HepG2 (cell line): ENCODE data around the gene TPX2. TPM values are rescaled to one million over a fixed set of nuclear protein-coding genes. Genes with fewer than 3 reads are reported as not detected.
A peak's percentile ranks its signal among the peaks of the same experiment; 100 is the strongest.

ENCODE experiments used
- CBFB ChIP-seq: sonication (generic); formaldehyde crosslinking; IDR thresholded peaks from 2 replicates; pipeline ENCODE4 v1.4.0; 2020; ENCODE audit warnings: missing genetic modification reagents
- CBX1 ChIP-seq: IDR thresholded peaks from one replicate; pipeline ENCODE4 v1.6.1; 2016; ENCODE audit warnings: antibody characterized with exemption, low read depth
- GATAD2A ChIP-seq: IDR thresholded peaks from 2 replicates; pipeline ENCODE4 v1.6.1; 2016
- GMEB2 ChIP-seq: IDR thresholded peaks from 2 replicates; pipeline ENCODE4 v1.6.1; 2016; ENCODE audit warnings: missing biosample characterization, missing genetic modification reagents, low read depth
- HHEX ChIP-seq: IDR thresholded peaks from 2 replicates; pipeline ENCODE4 v1.6.1; 2016; ENCODE audit warnings: control low read depth
- MED8 ChIP-seq: sonication (generic); formaldehyde crosslinking; IDR thresholded peaks from 2 replicates; pipeline ENCODE4 v1.8.1; 2023; ENCODE audit warnings: mild to moderate bottlenecking, missing genetic modification reagents; ENCODE audit not compliant: insufficient replicate concordance
- MLX ChIP-seq: IDR thresholded peaks from 2 replicates; pipeline ENCODE4 v1.6.1; 2016
- NFIB ChIP-seq: sonication (generic); formaldehyde crosslinking; IDR thresholded peaks from 2 replicates; pipeline ENCODE4 v1.9.0; 2021; ENCODE audit warnings: missing genetic modification reagents, mild to moderate bottlenecking, borderline replicate concordance
- PRMT3 ChIP-seq: sonication (generic); formaldehyde crosslinking; IDR thresholded peaks from 2 replicates; pipeline ENCODE4 v1.8.1; 2022; ENCODE audit warnings: low read depth, mild to moderate bottlenecking, moderate library complexity, missing genetic modification reagents, borderline replicate concordance
- RFXAP ChIP-seq: sonication (generic); formaldehyde crosslinking; IDR thresholded peaks from 2 replicates; pipeline ENCODE4 v1.4.0; 2020; ENCODE audit warnings: missing genetic modification reagents, borderline replicate concordance
- SAP130 ChIP-seq: IDR thresholded peaks from 2 replicates; pipeline ENCODE4 v1.6.1; 2016; ENCODE audit warnings: low read depth
- TRIM24 ChIP-seq: sonication (generic); formaldehyde crosslinking; IDR thresholded peaks from 2 replicates; pipeline ENCODE4 v1.8.0; 2022; ENCODE audit warnings: mild to moderate bottlenecking, missing genetic modification reagents
- ZNF101 ChIP-seq: sonication (generic); formaldehyde crosslinking; IDR thresholded peaks from 2 replicates; pipeline ENCODE4 v1.4.0; 2020; ENCODE audit warnings: mild to moderate bottlenecking, low read depth, missing genetic modification reagents, borderline replicate concordance
- ZNF232 ChIP-seq: sonication (generic); formaldehyde crosslinking; IDR thresholded peaks from 2 replicates; pipeline ENCODE4 v1.4.0; 2020; ENCODE audit warnings: missing genetic modification reagents, borderline replicate concordance
- ZNF33B ChIP-seq: sonication (generic); formaldehyde crosslinking; IDR thresholded peaks from 2 replicates; pipeline ENCODE4 v1.5.1; 2020; ENCODE audit warnings: mild to moderate bottlenecking, missing genetic modification reagents
- ZNF430 ChIP-seq: sonication (generic); formaldehyde crosslinking; IDR thresholded peaks from 2 replicates; pipeline ENCODE4 v1.9.0; 2021; ENCODE audit warnings: mild to moderate bottlenecking, missing genetic modification reagents
- ZNF562 ChIP-seq: sonication (generic); formaldehyde crosslinking; IDR thresholded peaks from 2 replicates; pipeline ENCODE4 v1.8.0; 2022; ENCODE audit warnings: missing genetic modification reagents, borderline replicate concordance
- ZNF597 ChIP-seq: sonication (generic); formaldehyde crosslinking; IDR thresholded peaks from 2 replicates; pipeline ENCODE4 v1.5.0; 2020; ENCODE audit warnings: missing genetic modification reagents
- polyA plus RNA-seq, 8 experiments: library from polyadenylated mRNA; depleted of rRNA in 3 of 8; stranded (reverse) in 7 of 8; unstranded in 1 of 8; fragments of >200 nt; fragmentation: Illumina TruSeq in 4 of 8; extraction: Trizol in 4 of 8; gene quantifications; 2 replicates each; pipeline versions ENCODE4 v1.2.1 to v1.2.3, GENCODE V29; 2011 to 2016; ENCODE audit warnings: low read depth in 4 of 8, missing spikeins in 1 of 8, mixed read lengths in 1 of 8; ENCODE audit not compliant: insufficient read depth in 1 of 8
- total RNA-seq, 5 experiments: library from RNA; depleted of rRNA; stranded (reverse); fragments of >200 nt; fragmentation: Illumina TruSeq; extraction: Trizol; gene quantifications; 2 replicates each; pipeline ENCODE4 v1.2.3, GENCODE V29; 2016; ENCODE audit warnings: low read depth in 1 of 5
- TF ChIP-seq, protein P1 (sequence below), 2 experiments: IDR thresholded peaks; 2 replicates each; pipeline ENCODE4 v1.6.1; 2011 to 2012; ENCODE audit warnings: low read length in 2 of 2, borderline replicate concordance in 1 of 2, low read depth in 1 of 2, mild to moderate bottlenecking in 1 of 2, moderate library complexity in 1 of 2
- TF ChIP-seq, protein P2 (sequence below): sonication (generic); formaldehyde crosslinking; IDR thresholded peaks from 2 replicates; pipeline ENCODE4 v1.4.0; 2020; ENCODE audit warnings: missing genetic modification reagents

TPX2 gene
- total and polyA plus RNA-seq, 2 of the 13 experiments (the other 11 are each of a cell fraction or from before 2014, with no cell fraction given): 34.3 to 124 TPM

DNA sequence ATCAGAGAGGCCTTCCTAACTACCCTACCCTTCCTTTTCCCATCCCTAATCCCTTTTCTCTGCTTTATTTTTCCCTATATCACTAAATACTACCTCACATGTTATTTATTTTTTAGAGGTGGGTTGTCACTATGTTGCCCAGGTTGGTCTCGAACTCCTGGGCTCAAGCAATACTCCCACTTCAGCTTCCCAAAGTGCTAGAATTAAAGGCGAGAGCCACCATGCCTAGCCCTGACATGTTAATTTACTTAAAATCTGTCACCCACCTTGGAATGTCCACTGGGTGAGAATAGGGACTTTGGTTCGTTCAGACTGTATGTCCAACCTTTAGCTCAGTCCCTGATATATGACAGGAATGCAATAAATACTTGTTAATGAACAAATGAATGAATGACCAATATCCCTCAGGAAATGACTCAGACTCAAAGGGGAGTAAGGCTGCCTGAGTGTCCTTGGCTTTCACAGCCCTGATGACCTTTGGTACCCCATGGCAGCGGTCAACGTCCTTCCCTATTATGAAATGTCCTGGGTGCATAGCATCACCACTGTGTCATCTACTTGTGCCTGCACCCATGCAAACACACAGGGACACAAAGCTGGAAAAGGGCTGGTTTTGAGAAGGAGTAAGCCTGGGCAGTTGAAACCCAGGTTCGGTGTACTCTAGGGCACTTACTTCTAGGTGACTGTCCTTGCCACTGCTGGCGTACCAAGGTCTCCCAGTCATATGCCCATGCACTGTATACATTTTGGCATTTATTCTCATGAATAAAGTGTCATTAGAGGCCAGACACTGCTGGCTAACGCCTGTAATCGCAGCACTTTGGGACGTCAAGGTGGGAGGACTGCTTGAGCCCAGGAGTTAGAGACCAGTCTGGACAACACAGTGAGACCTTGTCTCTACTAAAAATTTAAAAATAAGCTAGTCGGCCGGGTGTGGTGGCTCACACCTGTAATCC is 43.0 kb upstream of the TPX2 start (continued):
- peak; percentile 86 for TF ChIP-seq HHEX (CRISPR knock-in tag)
- TF ChIP-seq CBFB (CRISPR knock-in tag): peak; percentile 95
- no peak for TF ChIP-seq GMEB2 (CRISPR knock-in tag)
- no peak for TF ChIP-seq ZNF597 (CRISPR knock-in tag)
- TF ChIP-seq SAP130 (CRISPR knock-in tag): peak; percentile 99
- no peak for TF ChIP-seq NFIB (CRISPR knock-in tag)
- peak; percentile 97 for TF ChIP-seq TRIM24 (CRISPR knock-in tag)
- TF ChIP-seq MED8 (CRISPR knock-in tag): peak; percentile 99
- TF ChIP-seq, protein P1, sequence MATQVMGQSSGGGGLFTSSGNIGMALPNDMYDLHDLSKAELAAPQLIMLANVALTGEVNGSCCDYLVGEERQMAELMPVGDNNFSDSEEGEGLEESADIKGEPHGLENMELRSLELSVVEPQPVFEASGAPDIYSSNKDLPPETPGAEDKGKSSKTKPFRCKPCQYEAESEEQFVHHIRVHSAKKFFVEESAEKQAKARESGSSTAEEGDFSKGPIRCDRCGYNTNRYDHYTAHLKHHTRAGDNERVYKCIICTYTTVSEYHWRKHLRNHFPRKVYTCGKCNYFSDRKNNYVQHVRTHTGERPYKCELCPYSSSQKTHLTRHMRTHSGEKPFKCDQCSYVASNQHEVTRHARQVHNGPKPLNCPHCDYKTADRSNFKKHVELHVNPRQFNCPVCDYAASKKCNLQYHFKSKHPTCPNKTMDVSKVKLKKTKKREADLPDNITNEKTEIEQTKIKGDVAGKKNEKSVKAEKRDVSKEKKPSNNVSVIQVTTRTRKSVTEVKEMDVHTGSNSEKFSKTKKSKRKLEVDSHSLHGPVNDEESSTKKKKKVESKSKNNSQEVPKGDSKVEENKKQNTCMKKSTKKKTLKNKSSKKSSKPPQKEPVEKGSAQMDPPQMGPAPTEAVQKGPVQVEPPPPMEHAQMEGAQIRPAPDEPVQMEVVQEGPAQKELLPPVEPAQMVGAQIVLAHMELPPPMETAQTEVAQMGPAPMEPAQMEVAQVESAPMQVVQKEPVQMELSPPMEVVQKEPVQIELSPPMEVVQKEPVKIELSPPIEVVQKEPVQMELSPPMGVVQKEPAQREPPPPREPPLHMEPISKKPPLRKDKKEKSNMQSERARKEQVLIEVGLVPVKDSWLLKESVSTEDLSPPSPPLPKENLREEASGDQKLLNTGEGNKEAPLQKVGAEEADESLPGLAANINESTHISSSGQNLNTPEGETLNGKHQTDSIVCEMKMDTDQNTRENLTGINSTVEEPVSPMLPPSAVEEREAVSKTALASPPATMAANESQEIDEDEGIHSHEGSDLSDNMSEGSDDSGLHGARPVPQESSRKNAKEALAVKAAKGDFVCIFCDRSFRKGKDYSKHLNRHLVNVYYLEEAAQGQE (IDR thresholded peaks at IDR 0.05; ENCODE audit: borderline replicate concordance in 1 of 2, low read depth in 1 of 2, low read length in 2 of 2): peak in 1 of 2 experiments; percentile 82; a peak in 2 of 4 replicates
- no peak for TF ChIP-seq ZNF562 (CRISPR knock-in tag)
- TF ChIP-seq, protein P2, sequence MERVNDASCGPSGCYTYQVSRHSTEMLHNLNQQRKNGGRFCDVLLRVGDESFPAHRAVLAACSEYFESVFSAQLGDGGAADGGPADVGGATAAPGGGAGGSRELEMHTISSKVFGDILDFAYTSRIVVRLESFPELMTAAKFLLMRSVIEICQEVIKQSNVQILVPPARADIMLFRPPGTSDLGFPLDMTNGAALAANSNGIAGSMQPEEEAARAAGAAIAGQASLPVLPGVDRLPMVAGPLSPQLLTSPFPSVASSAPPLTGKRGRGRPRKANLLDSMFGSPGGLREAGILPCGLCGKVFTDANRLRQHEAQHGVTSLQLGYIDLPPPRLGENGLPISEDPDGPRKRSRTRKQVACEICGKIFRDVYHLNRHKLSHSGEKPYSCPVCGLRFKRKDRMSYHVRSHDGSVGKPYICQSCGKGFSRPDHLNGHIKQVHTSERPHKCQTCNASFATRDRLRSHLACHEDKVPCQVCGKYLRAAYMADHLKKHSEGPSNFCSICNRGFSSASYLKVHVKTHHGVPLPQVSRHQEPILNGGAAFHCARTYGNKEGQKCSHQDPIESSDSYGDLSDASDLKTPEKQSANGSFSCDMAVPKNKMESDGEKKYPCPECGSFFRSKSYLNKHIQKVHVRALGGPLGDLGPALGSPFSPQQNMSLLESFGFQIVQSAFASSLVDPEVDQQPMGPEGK (CRISPR knock-in tag): peak; percentile 97
- TF ChIP-seq ZNF232 (CRISPR knock-in tag): peak; percentile 91; the same call in 1 of the 2 replicates
- TF ChIP-seq RFXAP (CRISPR knock-in tag): peak; percentile 92
- TF ChIP-seq MLX (CRISPR knock-in tag): peak; percentile 94
- TF ChIP-seq CBX1: peak; percentile 80
- peak; percentile 93 for TF ChIP-seq ZNF430 (CRISPR knock-in tag)
- peak; percentile 100 for TF ChIP-seq GATAD2A (CRISPR knock-in tag)
- TF ChIP-seq PRMT3: no peak
- 0 out of 2 replicates have a peak, but pooled peaks have one; percentile 25 for TF ChIP-seq ZNF101 (CRISPR knock-in tag)
- no peak; the same call in 1 of the 2 replicates for TF ChIP-seq ZNF33B (CRISPR knock-in tag)
